GM20431 (cell line): ENCODE measurements around the gene HSPA1L.
"Not testable (repeated sequence)": the region's sequence is repeated elsewhere in the genome, so short reads cannot be mapped to it uniquely, and the experiment has no call there.

Source experiments
- in situ Hi-C: fragments of 300-500 bp; cut with MseI, MboI; formaldehyde crosslinking; loops from one replicate; pipeline ENCODE4 v1.15.0; 2020; ENCODE audit warnings: low sequenced_read_pairs; ENCODE audit not compliant: unreplicated experiment

The HSPA1L gene

GRCh38 chr6:31817929-31818511 is 2.9 kb upstream of the HSPA1L start:
- in situ Hi-C loops, result not testable (repeated sequence)

- in situ Hi-C loops, result not testable (repeated sequence)
Observed at GRCh38 chr6:31817133-31817928, 2.2 kb upstream of the HSPA1L start.

- in situ Hi-C loops, result no loop called here
Observed at GRCh38 chr6:31814677-31815024, 432 bp downstream of the HSPA1L start.

GRCh38 chr6:31813465-31813849 is 1.6 kb downstream of the HSPA1L start:
- in situ Hi-C loops, result no loop called here

- in situ Hi-C loops, result no loop called here
Observed at GRCh38 chr6:31811645-31812044, 3.4 kb downstream of the HSPA1L start.

- in situ Hi-C loops, result not testable (repeated sequence)
Observed at GRCh38 chr6:31808599-31808998, 6.5 kb downstream of the HSPA1L start.

GRCh38 chr6:31806470-31807272 is 8.4 kb downstream of the HSPA1L start, which contains the start of gene LSM2:
Gene LSM2, minus strand, starts transcription at chr6:31806966. Its CDS starts 209 bp downstream, at chr6:31806757.
- in situ Hi-C loops, result no loop called here

- in situ Hi-C loops, result no loop called here
Observed at GRCh38 chr6:31805939-31806469, 9.1 kb downstream of the HSPA1L start.

- in situ Hi-C loops, result not testable (repeated sequence)
Observed at GRCh38 chr6:31801031-31801927, 13.8 kb downstream of the HSPA1L start.

GRCh38 chr6:31799781-31800180 is 15.3 kb downstream of the HSPA1L start:
- in situ Hi-C loops, result no loop called here

- in situ Hi-C loops, result no loop called here
Observed at GRCh38 chr6:31797588-31797987, 17.5 kb downstream of the HSPA1L start.

GRCh38 chr6:31796993-31797385 is 18.1 kb downstream of the HSPA1L start:
- in situ Hi-C loops, result no loop called here

GRCh38 chr6:31795616-31796298 is 19.3 kb downstream of the HSPA1L start, which contains the start of gene VARS1:
Gene VARS1, minus strand, starts transcription at chr6:31795752. Its CDS starts 535 bp downstream, at chr6:31795217.
- in situ Hi-C loops, result no loop called here

- in situ Hi-C loops, result no loop called here
Observed at GRCh38 chr6:31794866-31795615, 20.0 kb downstream of the HSPA1L start.

- in situ Hi-C loops, result no loop called here
Observed at GRCh38 chr6:31794294-31794865, 20.7 kb downstream of the HSPA1L start.

GRCh38 chr6:31793927-31794245 is 21.2 kb downstream of the HSPA1L start:
- in situ Hi-C loops, result not testable (repeated sequence)

- in situ Hi-C loops, result no loop called here
Observed at GRCh38 chr6:31792761-31793171, 22.3 kb downstream of the HSPA1L start.

- in situ Hi-C loops, result no loop called here
Observed at GRCh38 chr6:31792090-31792374, 23.1 kb downstream of the HSPA1L start.
